Astrocyte of the spinal cord (primary cell): Measurements from ENCODE around the gene SNX15.

Experiments used
- DNase-seq: peaks from one replicate; pipeline ENCODE4 v3.0.0; 2011; ENCODE audit warnings: low read depth, low spot score
- H3K4me3 ChIP-seq: 2 replicates; pipeline ENCODE4 v1.5.1; 2011; ENCODE audit warnings: low read depth, mild to moderate bottlenecking, low read length, moderate library complexity
- in situ Hi-C: cut with HindIII; loops from 2 replicates; pipeline ENCODE4 v1.10.0; 2017; ENCODE audit warnings: low sequenced_read_pairs
- TF ChIP-seq, protein P1 (sequence below): IDR thresholded peaks from 2 replicates; pipeline ENCODE4 v1.5.1; 2012; ENCODE audit warnings: low read depth, mild to moderate bottlenecking, low read length, inconsistent platforms

Gene SNX15

GRCh38 chr11:65072631-65072966 is 45.4 kb downstream of the SNX15 start:
- DNase-seq, result no peak
- TF ChIP-seq, protein P1, sequence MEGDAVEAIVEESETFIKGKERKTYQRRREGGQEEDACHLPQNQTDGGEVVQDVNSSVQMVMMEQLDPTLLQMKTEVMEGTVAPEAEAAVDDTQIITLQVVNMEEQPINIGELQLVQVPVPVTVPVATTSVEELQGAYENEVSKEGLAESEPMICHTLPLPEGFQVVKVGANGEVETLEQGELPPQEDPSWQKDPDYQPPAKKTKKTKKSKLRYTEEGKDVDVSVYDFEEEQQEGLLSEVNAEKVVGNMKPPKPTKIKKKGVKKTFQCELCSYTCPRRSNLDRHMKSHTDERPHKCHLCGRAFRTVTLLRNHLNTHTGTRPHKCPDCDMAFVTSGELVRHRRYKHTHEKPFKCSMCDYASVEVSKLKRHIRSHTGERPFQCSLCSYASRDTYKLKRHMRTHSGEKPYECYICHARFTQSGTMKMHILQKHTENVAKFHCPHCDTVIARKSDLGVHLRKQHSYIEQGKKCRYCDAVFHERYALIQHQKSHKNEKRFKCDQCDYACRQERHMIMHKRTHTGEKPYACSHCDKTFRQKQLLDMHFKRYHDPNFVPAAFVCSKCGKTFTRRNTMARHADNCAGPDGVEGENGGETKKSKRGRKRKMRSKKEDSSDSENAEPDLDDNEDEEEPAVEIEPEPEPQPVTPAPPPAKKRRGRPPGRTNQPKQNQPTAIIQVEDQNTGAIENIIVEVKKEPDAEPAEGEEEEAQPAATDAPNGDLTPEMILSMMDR, result no peak
- in situ Hi-C loops, result no loop called here
- no peak overlapping the region for H3K4me3 ChIP-seq

DNA sequence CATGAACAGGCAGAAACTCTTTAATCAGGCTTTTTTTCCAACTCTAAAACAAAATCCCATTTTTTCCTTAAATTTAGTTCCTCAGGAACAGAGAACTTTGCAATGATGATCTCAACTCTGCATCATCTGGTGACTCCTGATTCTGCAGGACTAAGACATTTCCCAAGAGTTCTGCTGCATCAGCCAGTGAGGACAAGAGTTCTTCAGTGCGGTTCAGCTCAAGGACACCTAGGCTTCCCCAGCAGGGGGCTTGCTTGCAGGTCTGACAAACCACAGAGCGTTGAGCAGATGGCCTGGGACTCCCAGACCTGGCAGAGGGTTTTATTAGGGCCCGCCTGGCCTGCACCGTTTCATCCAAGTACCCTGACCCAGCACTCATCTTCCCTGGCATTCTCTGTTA is 50.2 kb downstream of the SNX15 start:
- TF ChIP-seq, protein P1, result no peak
- in situ Hi-C loops, result no loop called here
- no peak overlapping the region for H3K4me3 ChIP-seq
- DNase-seq, result no peak

DNA sequence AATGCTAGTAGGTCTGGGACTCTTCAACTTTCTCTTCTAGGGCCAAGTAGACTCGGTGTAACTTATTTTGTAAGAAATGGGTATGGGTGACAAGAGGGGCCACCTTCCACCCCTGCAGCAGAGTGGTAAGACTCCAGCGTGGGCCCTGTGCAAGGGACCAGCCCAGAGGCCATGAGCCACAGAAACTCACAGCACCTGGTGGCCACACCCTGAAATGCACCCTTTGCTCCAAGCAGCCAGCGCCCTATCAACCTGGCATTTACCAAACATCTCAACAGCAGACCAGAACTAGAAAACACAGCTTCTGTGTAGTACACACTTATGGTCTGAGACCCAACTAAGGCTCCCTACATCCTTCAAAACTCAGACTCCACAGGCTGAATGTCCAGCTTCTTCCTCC is 50.9 kb downstream of the SNX15 start:
- H3K4me3 ChIP-seq, result no peak overlapping the region
- TF ChIP-seq, protein P1, result peak; percentile 68
- DNase-seq, result peak; percentile 15
- in situ Hi-C loops, result no loop called here

GRCh38 chr11:65078786-65079342 is 51.6 kb downstream of the SNX15 start:
- in situ Hi-C loops, result no loop called here
- DNase-seq, result no peak
- H3K4me3 ChIP-seq, result no peak overlapping the region
- TF ChIP-seq, protein P1, result no peak

DNA sequence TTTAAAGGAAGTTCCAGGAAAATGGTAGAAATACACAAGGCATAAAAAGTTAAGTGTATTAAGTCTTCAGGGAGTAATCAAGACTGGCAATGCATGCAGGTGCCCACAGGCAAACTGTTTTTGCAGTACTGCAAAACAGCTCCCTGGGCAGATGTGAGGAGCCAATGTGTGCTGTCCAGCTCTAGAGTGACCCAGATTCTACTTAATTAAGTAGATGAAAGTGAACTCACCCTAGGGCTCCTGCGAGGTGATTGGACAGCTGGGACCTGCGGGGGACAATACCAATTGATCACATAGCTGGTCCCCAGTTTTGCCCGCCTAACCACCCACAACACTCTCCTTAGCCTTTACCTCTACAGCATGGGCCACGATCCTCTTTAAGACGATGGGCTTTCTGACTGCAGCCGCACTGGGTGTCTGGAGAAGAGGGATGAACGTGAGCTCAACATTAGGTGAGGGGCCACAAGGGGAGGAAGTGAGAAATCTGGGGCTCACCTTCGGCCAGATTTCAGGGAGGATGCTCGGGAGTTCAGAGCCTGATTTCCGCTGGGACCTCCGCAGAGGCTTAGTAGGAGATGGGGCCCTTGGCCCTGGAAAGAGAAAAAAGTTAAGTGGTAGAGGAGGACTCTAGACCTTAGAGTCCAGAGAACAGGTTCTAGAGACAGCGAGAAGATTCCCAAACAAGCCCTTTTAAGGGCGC is 56.0 kb downstream of the SNX15 start:
- H3K4me3 ChIP-seq, result peak overlapping the region; percentile 81
- DNase-seq, result no peak
- TF ChIP-seq, protein P1, result no peak
- in situ Hi-C loops, result no loop called here

- TF ChIP-seq, protein P1, result no peak
- DNase-seq, result peak; percentile 96
- in situ Hi-C loops, result no loop called here
- peak within 1 kb of the TSS; percentile 81 for H3K4me3 ChIP-seq
Measured at GRCh38 chr11:65083834-65084597, 56.8 kb downstream of the SNX15 start, which contains the start of the genes CDCA5 and ZFPL1. TSS of gene CDCA5 (minus strand) at chr11:65084040. CDS start at chr11:65083978, 62 bp downstream. TSS of gene ZFPL1 (plus strand) at chr11:65084222. CDS start at chr11:65084699, 477 bp downstream.
